ENCODE results near the gene STK4.

STK4 gene

GRCh38 chr20:45087097-45087790 lies 120.9 kb downstream of the STK4 start:
- DNase-seq (ENCODE audit: low spot score) = no peak

GRCh38 chr20:45087814-45088213 lies 121.5 kb downstream of the STK4 start:
- no peak for DNase-seq (ENCODE audit: low spot score)

GRCh38 chr20:45088247-45088646 lies 121.9 kb downstream of the STK4 start:
- DNase-seq (ENCODE audit: low spot score) = no peak

- no peak for DNase-seq (ENCODE audit: low spot score)
These were observed 124.2 kb downstream of the STK4 start for GRCh38 chr20:45090481-45090880.

- no peak for DNase-seq (ENCODE audit: low spot score)
These were observed 125.1 kb downstream of the STK4 start for GRCh38 chr20:45091366-45091765.

- DNase-seq (ENCODE audit: low spot score) = no peak
These were observed 126.6 kb downstream of the STK4 start for GRCh38 chr20:45092898-45093297.

- no peak for DNase-seq (ENCODE audit: low spot score)
These were observed 127.9 kb downstream of the STK4 start for GRCh38 chr20:45094201-45094600.

- no peak for DNase-seq (ENCODE audit: low spot score)
These were observed 128.7 kb downstream of the STK4 start for GRCh38 chr20:45094864-45095574.

GRCh38 chr20:45095805-45096238 lies 129.5 kb downstream of the STK4 start:
- DNase-seq (ENCODE audit: low spot score) = peak; percentile 72

- no peak for DNase-seq (ENCODE audit: low spot score)
These were observed 130.5 kb downstream of the STK4 start for GRCh38 chr20:45096781-45097180.

GRCh38 chr20:45097485-45098102 lies 131.3 kb downstream of the STK4 start:
- no peak for DNase-seq (ENCODE audit: low spot score)

- no peak for DNase-seq (ENCODE audit: low spot score)
These were observed 131.9 kb downstream of the STK4 start for GRCh38 chr20:45098103-45098773.

GRCh38 chr20:45100563-45101245 lies 134.4 kb downstream of the STK4 start, which contains the start of gene KCNS1:
Gene KCNS1, minus strand, starts transcription at chr20:45101127. Its CDS starts 1,891 bp downstream, at chr20:45099236.
- no peak for DNase-seq (ENCODE audit: low spot score)

- no peak for DNase-seq (ENCODE audit: low spot score)
These were observed 135.1 kb downstream of the STK4 start for GRCh38 chr20:45101333-45101850.

- DNase-seq (ENCODE audit: low spot score) = no peak
These were observed 136.8 kb downstream of the STK4 start for GRCh38 chr20:45103072-45103471.

- DNase-seq (ENCODE audit: low spot score) = no peak
These were observed 138.5 kb downstream of the STK4 start for GRCh38 chr20:45104786-45105185.

GRCh38 chr20:45105317-45105716 lies 139.0 kb downstream of the STK4 start:
- no peak for DNase-seq (ENCODE audit: low spot score)

GRCh38 chr20:45109634-45110033 lies 143.3 kb downstream of the STK4 start:
- DNase-seq (ENCODE audit: low spot score) = no peak

- DNase-seq (ENCODE audit: low spot score) = no peak
These were observed 144.0 kb downstream of the STK4 start for GRCh38 chr20:45110301-45110700.

GRCh38 chr20:45111285-45111684 lies 145.0 kb downstream of the STK4 start:
- no peak for DNase-seq (ENCODE audit: low spot score)

- DNase-seq (ENCODE audit: low spot score) = peak; percentile 14
These were observed 145.6 kb downstream of the STK4 start for GRCh38 chr20:45111799-45112471.
